Mucosa of stomach (tissue), 1 donor: ENCODE measurements around the gene RPLP2.

ENCODE experiments used
- H3K27me3 ChIP-seq: one replicate; pipeline ENCODE4 v1.7.0; 2013; ENCODE audit warnings: mild to moderate bottlenecking, low read length; ENCODE audit not compliant: control insufficient read depth, insufficient read depth
- H3K36me3 ChIP-seq: one replicate; pipeline ENCODE4 v1.7.0; 2013; ENCODE audit warnings: low read length; ENCODE audit not compliant: control insufficient read depth, insufficient read depth
- H3K4me1 ChIP-seq: one replicate; pipeline ENCODE4 v1.7.0; 2013; ENCODE audit warnings: mild to moderate bottlenecking, low read length; ENCODE audit not compliant: control insufficient read depth, insufficient read depth
- H3K4me3 ChIP-seq: one replicate; pipeline ENCODE4 v1.7.0; 2013; ENCODE audit warnings: low read length
- H3K9ac ChIP-seq: one replicate; pipeline ENCODE4 v1.7.0; 2013; ENCODE audit warnings: mild to moderate bottlenecking, low read length, moderate library complexity
- H3K9me3 ChIP-seq: one replicate; pipeline ENCODE4 v1.7.0; 2013; ENCODE audit warnings: mild to moderate bottlenecking, low read length, moderate library complexity; ENCODE audit not compliant: control insufficient read depth
- donor health status: Pancreatic carcinoma.

RPLP2 gene

DNA sequence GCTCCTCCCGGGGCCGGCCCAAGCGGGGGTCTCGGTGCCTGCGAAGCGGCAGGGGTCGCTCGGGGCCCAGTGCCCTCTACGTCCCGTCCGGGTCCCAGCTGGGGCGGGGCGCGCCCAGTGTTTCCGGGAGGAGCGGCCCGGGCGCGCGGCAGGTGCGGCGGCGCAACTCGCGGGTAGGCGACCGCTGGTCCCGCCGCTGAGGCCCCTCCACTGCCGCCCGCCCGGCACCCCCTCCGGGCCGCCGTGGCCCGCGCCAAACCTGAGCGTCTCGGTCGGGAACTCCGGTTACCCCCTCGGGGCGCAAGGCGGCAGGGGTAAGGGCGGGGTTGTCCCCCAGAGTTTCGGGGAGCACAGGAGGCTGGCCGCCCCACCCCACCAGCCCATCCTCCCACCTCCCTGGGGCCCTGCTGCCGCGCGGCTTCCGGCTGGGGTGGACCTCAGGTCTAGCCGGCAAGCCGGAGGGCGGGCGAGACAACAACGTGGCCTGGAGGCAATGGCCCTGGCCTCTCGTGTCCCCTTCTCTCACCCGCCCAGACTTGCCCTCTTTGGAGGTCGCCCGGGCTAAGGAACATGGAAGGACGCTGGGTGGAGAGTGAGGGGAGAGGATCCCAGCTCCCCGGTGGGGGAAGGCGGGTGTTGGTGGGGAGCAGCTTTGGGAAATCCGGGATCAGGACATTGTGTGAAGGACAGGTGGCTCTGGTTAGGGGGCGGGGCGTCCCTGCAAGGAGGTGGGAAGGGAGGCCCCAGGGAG lies 17.6 kb downstream of the RPLP2 start:
- peaks cover 91% of the 10 kb centered on the region for H3K4me1 ChIP-seq
- H3K4me3 ChIP-seq: peak overlapping the region; percentile 41

GRCh38 chr11:827897-828192 lies 18.1 kb downstream of the RPLP2 start, which contains the start of gene CRACR2B:
Gene CRACR2B (plus strand): TSS chr11:827919. CDS start chr11:828608, 689 bp downstream.
- Histone ChIP-seq H3K4me3 (peak within 1 kb of the TSS; percentile 41), H3K27me3 (peaks cover 19% of the 10 kb centered on the region), H3K9ac (peak within 1 kb of the TSS; percentile 89), H3K4me1 (peaks cover 89% of the 10 kb centered on the region), H3K36me3 (no peaks in the 10 kb centered on the region), H3K9me3 (no peaks in the 10 kb centered on the region)

More for the DNA sequence above, 17.6 kb downstream of the RPLP2 start:
- peaks cover 19% of the 10 kb centered on the region for H3K27me3 ChIP-seq
- no peaks in the 10 kb centered on the region for H3K9me3 ChIP-seq
- H3K9ac ChIP-seq: peak overlapping the region; percentile 89
- no peaks in the 10 kb centered on the region for H3K36me3 ChIP-seq

- peaks cover 82% of the 10 kb centered on the region for H3K4me1 ChIP-seq
These were observed 18.9 kb downstream of the RPLP2 start for GRCh38 chr11:828506-829175.

GRCh38 chr11:829176-829846 lies 19.5 kb downstream of the RPLP2 start:
- Histone ChIP-seq H3K9me3 (no peaks in the 10 kb centered on the region), H3K4me1 (peaks cover 82% of the 10 kb centered on the region), H3K36me3 (no peaks in the 10 kb centered on the region), H3K9ac (peak overlapping the region; percentile 89), H3K27me3 (peaks cover 19% of the 10 kb centered on the region), H3K4me3 (peak overlapping the region; percentile 26)

More at GRCh38 chr11:828506-829175, 18.9 kb downstream of the RPLP2 start:
- Histone ChIP-seq H3K27me3 (peaks cover 19% of the 10 kb centered on the region), H3K9me3 (no peaks in the 10 kb centered on the region), H3K9ac (peak overlapping the region; percentile 89), H3K4me3 (peak overlapping the region; percentile 41), H3K36me3 (no peaks in the 10 kb centered on the region)

- peak overlapping the region; percentile 89 for H3K9ac ChIP-seq
- H3K27me3 ChIP-seq: peaks cover 19% of the 10 kb centered on the region
- H3K4me1 ChIP-seq: peaks cover 80% of the 10 kb centered on the region
- no peak overlapping the region for H3K4me3 ChIP-seq
- no peaks in the 10 kb centered on the region for H3K36me3 ChIP-seq
- H3K9me3 ChIP-seq: no peaks in the 10 kb centered on the region
These were observed 20.1 kb downstream of the RPLP2 start for GRCh38 chr11:829847-830294.

GRCh38 chr11:830295-831117 lies 20.7 kb downstream of the RPLP2 start:
- Histone ChIP-seq H3K9ac (no peak overlapping the region), H3K4me3 (peak overlapping the region; percentile 25), H3K4me1 (peaks cover 80% of the 10 kb centered on the region), H3K27me3 (peaks cover 19% of the 10 kb centered on the region), H3K36me3 (no peaks in the 10 kb centered on the region), H3K9me3 (no peaks in the 10 kb centered on the region)

- peak overlapping the region; percentile 25 for H3K4me3 ChIP-seq
- peaks cover 72% of the 10 kb centered on the region for H3K4me1 ChIP-seq
- no peak overlapping the region for H3K9ac ChIP-seq
- H3K27me3 ChIP-seq: peaks cover 19% of the 10 kb centered on the region
- H3K9me3 ChIP-seq: no peaks in the 10 kb centered on the region
- H3K36me3 ChIP-seq: no peaks in the 10 kb centered on the region
These were observed 21.5 kb downstream of the RPLP2 start for GRCh38 chr11:831118-831864.

DNA sequence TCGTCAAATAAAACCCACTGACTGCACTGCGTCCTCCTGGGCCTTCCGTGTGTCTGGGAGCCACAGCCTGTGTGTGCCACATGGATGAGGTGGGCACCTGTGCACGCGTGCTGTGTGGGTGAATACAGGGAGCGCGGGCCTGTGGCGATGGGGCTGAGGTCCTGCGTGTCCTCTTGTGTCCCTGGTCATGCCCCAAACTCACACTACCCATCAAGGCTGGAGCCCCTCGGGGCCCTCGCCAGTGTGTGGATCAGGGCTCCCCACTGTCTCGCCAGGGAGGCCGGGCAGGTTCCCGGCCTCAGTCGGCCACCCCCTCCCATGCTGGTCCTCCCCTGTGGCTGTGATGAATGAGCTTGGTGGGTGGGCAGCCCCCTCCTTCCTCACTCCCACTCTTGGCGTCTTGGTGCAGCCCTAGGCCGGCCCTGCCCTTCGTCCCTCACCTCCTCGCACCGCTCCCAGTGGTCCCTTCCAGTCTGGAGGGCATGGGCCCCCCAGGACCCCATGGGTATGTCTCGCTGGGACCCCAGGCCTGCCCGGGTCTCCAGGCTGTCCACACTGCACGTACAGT lies 22.3 kb downstream of the RPLP2 start:
- H3K27me3 ChIP-seq: peaks cover 19% of the 10 kb centered on the region
- H3K4me3 ChIP-seq: peak overlapping the region; percentile 46
- no peaks in the 10 kb centered on the region for H3K9me3 ChIP-seq
- H3K36me3 ChIP-seq: peaks cover 5% of the 10 kb centered on the region
- peaks cover 73% of the 10 kb centered on the region for H3K4me1 ChIP-seq
- H3K9ac ChIP-seq: peak overlapping the region; percentile 59

DNA sequence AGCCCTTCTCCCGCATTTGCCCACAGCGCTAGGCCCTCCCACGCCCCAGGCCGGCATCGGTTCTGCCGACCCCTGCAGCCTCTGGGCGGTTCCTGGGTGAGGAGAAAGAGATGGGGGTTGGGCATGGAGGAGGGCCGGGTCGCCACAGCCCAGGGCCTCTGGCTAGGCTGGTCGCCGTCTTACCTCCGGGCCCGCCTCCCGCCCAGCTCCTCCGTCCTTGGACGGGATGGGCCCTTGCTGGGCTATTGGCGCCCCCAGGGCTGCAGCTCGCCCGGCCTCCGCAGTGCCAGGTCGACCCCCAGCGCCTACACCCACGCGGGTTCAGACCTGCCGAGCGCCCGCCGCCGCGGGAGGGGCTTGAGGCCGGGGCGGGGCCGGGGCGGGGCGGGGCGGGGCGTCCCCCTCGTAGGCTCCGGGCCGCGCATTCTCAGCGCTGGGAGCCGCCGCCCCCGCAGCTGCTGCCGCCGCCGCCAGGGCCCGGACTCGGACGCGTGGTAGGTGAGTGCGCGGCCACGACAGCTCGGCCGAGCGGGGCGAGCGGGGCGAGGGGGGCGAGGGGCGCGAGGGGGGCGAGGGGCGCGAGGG lies 22.9 kb downstream of the RPLP2 start, which contains the start of gene CD151:
CD151 (plus strand) TSS at position 424 of the 585 bp plus-strand sequence. CDS start 3,118 bp downstream, outside the sequence.
- Histone ChIP-seq H3K27me3 (peaks cover 19% of the 10 kb centered on the region), H3K9ac (peak within 1 kb of the TSS; percentile 90), H3K36me3 (peaks cover 11% of the 10 kb centered on the region), H3K4me3 (peak within 1 kb of the TSS; percentile 63), H3K4me1 (peaks cover 74% of the 10 kb centered on the region), H3K9me3 (no peaks in the 10 kb centered on the region)

DNA sequence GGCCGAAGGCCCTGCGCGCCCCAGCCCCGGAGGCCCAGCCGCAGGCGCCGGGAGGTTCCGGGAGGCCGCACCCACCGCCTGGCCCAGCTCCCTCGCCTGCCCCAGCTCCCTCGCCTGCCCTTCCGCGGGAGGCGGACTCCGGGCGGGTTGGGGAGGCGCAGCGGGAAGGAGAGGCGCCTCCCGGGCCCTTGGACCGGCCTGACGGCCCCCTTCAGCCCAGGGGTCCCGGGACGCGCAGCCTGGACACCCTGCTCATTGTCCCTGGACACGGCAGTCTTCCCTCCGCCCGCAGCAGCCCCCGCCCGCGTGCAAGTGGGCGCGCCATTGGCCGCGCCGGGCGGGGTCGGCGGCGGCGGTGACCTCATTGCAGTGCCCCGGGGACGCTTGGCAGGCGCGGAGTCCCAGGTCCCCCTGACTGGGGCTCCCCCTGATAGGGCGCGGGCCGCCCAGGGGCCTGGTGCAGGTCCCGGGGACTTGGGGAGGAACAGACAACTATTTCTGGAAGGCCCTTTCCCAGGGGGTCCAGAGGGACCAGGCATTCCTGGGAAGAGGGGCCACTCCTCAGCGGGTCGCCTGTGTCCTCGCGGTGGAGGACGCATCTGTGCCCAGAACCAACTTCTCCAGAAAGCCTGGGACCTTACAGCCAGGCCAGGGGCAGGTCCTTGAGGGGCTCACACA lies 23.5 kb downstream of the RPLP2 start:
- peak overlapping the region; percentile 63 for H3K4me3 ChIP-seq
- peak overlapping the region; percentile 90 for H3K9ac ChIP-seq
- peaks cover 16% of the 10 kb centered on the region for H3K36me3 ChIP-seq
- H3K27me3 ChIP-seq: peaks cover 13% of the 10 kb centered on the region
- H3K9me3 ChIP-seq: no peaks in the 10 kb centered on the region
- peaks cover 74% of the 10 kb centered on the region for H3K4me1 ChIP-seq
